Stimulated activated CD4-positive, alpha-beta T cell treated with anti-CD3 and anti-CD28 coated beads, Interleukin-2, amount 100 ng/mL, for 48 hours (primary cell): ENCODE data around the gene SMYD3.
"Not testable (repeated sequence)": the region's sequence is repeated elsewhere in the genome, so short reads cannot be mapped to it uniquely, and the experiment has no call there.

Source experiments
- DNase-seq, 2 donors: peaks; one replicate each; pipeline ENCODE4 v3.0.0-alpha.2; 2020

Gene SMYD3

DNA sequence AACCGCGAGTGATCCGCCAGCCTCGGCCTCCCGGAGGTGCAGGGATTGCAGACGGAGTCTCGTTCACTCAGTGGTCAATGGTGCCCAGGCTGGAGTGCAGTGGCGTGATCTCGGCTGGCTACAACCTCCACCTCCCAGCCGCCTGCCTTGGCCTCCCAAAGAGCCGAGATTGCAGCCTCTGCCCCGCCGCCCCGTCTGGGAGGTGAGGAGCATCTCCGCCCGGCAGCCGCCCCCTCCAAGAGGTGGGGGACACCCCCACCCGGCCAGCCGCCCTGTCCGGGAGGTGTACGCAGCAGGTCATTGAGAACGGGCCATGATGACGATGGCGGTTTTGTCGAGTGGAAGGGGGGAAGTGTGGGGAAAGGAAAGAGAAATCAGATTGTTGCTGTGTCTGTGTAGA lies 732.1 kb downstream of the SMYD3 start:
- DNase-seq, result not testable (repeated sequence)

DNA sequence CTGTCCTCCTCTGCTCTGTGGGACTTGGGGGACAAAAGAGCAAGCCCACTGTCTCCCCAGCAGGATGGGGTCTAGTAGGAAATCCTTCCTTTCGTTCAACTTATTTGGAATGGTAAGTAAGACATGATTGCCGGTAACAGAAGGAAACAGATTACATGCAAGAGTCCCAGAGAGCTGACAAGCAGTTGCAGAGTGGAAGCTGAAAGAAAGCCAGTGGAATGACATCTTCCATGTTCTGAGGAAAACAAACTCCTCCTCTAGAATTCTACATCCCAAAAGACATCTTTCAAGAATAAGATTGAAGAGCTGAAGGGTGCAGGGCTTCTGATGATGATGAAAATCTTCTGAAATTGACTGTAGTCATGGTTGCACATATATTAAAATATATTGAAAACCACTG lies 732.9 kb downstream of the SMYD3 start:
- no peak for DNase-seq

DNA sequence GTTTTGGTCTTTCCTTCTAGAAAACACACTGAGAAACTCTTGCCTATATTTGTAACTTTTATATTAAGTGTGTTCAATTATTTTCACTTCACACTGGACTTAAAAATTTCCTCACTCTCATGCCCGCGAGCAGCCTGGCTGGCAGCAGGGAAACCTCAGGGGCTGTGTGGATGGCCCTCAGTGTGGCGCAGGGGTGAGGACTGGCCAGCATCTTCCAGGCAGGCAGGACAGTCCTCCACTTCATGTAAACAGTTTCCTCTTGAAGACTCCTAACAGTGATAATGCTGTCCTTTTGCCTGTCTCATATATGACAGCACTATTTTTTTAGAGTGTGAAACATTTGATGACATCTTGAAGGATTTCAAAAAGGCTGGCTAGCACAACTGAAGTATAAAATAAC lies 733.7 kb downstream of the SMYD3 start:
- DNase-seq, result no peak

DNA sequence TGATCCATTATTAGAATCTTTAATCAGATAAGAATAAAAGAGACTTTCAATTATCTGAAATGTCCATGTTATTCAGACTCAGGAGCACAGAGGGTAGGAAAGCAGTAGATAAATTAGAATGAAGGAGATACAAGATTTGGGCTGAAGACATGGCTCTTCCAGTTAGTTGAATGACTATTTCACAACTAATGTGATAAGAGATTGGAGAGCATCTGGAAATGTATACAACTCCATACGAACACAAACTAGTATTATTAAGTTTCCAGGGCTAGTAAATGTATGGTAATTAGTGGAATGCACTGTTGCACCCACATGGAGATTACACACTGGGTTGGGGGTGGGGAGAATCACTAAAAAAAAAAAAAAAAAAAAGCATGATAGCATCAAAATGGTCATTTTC lies 734.3 kb downstream of the SMYD3 start:
- DNase-seq, result no peak

DNA sequence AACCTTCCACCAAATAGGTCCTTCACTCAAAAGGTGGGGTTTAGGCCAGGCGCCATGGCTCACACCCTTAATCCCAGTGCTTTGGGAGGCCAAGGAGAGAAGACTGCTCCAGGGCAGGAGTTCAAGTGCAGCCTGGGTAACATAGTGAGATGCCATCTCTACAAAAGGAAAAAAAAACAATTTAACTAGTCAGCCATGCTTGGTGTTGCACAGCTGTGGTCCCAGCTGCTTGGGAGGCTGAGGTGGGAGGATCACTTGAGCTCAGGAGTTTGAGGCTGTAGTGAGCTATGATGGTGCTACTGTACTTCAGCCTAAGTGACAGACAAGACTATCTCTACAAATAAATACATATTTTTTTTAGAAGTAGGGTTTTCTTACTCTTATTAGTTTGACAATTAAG lies 734.8 kb downstream of the SMYD3 start:
- no peak for DNase-seq

DNA sequence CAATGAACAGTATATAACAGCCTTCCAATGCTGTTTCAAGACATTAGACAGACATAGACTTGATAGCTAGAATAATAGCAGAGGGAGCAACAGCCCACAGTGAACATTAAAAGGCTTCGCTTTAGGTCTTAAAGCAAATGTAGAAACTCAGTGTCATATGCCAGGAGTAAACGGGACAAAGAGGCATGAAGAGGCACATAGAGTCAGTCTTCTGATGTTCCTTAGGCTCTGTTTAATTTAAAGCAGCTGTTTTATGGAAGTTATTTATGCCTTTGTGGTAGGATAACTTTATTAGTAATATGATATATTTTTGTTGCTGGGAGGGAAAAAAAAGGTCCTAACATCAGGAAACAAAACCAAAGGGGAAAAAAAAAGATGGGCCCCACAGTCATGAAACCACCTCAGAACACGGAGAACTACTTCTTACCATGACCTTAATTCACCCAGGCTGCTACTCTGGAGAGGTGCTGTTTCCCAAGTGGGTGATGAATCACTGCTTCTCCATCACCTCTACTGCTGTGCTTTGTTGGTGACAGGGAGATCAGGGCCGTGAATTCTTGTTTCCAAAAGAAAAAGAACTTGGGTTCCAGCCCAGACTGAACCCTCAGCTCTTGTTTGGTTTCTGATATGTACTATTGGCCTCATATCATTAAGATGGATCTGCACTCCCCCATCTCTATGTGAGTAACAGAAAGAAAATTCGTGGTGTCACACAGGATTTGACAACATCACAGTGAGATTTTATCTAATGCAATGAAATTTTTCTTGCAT lies 735.4 kb downstream of the SMYD3 start:
- DNase-seq, result no peak

DNA sequence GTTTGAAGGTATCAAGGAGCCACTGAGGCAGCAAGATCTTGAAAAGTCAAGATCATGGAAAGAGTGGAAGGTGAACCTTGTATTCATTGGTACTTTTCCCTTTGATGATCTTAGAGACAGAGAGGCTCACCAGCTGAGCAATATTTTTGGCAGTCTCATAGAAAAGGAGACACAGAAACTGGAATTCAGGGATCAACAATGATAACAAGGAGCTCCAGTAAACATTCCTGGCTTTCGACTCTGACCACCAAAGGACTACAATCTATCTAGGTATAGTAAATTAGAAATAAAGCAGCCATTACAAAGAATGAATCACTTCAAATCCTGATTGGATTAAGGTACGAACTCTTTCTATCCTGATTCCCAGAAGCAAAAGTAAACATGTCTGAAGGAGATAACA lies 736.9 kb downstream of the SMYD3 start:
- DNase-seq, result no peak

DNA sequence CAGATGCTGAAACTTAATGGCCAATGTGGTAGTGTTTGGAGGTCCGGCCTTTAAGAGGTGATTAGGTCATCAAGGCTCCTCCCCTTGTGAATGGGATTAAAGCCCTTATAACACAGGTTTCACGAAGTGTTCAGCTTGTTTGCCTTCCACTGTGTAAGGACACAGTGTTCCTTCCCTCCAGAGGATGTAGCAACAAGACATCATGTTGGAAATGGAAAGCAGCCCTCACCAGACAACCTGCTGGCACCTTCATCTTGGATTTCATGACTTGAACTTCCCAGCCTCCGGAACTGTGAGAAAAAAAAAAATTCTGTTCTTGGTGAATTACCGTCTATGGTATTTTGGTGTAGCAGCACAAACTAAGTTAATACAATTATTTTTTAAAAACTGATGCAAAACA lies 738.5 kb downstream of the SMYD3 start:
- no peak for DNase-seq

DNA sequence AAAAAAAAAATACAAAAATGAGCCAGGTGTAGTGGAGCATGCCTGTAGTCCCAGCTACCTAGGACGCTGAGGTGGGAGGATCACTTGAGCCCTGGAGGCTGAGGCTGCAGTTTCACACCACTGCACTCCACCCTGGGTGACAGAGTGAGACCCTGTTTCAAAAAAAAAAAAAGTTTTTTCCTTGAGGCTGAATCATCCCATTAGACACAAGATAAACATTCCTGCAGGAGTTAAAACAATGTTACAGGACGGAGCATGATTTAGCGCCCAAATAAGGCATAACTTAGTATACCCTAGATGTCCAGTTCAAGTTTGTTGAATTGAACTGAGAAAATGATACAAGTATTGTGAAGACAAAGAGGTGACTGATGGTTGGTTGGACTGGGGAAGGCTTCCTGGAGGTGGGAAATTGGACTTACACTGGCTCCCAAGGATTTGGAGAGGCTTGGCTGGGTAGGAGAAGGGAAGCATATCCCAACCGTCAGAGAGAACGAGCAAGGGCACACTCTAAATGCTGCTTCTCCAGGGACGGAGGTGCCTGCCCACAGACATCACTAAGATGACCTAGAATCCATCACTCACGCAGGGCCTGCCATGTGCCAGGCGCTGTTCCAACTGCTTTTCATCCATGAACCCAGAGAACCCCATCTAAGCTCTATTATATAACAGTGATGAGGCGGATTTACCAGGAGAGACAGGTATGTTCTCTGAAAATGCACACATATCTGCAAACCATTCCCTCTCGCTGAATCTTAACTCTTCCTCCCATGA lies 741.7 kb downstream of the SMYD3 start:
- DNase-seq, result no peak

DNA sequence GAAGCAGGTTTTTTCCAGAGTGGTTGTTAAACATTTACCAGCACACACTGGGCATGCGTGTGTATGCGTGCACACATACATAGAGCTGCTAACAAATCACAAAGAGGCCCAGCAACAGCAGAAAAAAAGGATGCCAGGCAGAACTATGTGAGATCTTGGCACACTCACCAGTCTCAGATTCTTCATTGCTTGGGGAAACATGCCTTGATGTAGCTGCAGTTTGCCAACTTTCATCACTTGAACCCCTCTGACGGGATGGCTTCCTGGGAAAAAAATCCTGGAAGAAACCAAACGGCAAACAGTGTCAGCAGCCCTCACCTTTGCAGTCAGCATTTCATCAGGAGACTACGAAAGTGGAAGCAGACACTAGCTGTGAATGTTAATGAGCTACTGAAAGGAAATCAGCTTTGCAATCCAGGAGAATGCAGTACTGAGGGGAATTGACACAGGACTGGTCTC lies 743.2 kb downstream of the SMYD3 start:
- DNase-seq, result no peak

DNA sequence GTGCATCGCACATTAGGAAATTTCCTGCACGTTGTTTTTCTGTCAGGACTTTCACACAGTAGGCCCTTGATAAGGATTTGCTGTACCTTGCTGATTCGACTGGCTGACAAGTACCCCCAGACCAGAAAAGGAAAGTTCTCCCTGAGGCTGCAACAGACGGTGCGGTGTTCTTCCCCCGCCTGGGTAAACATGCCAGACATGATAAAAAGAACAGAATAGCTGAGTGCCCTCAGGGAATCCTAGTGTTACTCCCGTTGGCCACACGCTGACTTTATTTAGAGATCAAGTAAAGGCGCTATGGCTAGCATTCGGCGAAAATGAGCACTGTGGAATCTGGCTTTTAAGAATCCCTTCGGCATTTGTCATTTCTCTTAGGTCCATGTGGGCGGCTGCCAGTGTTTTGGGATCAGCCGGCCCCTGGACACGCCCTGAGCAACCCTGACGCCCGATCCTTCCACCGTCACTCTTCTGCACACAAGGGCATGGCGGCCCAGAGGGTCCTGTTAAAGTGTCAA lies 744.6 kb downstream of the SMYD3 start:
- no peak for DNase-seq

DNA sequence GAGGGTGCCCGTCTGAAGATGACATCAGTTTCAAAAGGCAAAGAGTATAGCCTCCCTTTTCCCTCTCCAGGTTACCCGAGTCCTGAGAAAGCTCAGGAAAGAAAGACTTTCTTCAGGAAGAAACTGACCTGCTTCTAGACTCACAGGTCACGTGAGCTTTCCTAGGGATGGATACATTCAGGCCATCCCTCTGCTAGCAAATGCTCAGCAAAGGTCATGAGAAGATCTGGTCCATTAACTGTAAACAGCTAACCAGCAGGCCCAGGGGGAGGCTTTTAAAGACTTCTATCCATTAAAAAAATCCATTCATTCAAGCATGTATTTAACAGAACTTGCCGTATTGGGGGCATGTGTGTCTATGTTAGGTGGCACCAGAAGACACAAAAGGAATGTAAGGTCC lies 746.8 kb downstream of the SMYD3 start:
- no peak for DNase-seq

DNA sequence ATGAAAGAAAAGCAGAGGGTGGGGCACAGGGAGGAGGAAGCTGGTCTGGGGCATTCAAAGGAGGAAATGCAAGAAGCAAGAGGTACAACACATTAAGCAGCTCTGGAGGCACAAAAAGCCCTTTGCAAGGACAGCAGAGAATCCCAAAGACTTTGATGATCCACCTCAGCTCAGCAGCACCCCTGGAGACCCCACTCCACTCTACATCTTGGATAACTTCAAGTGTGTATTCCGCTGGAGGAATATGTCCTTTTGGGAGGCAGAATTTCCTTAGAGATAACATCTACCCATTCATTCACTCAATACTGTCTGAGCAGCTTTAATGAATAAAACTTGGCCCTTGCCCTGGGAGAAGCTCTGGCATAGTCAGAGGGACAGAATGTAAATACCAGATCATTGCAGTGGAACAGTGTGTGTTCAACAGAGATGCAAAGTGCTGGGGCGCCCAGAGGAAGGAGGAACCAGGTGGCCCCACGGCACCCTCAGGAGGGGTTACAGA lies 752.6 kb downstream of the SMYD3 start:
- no peak for DNase-seq

DNA sequence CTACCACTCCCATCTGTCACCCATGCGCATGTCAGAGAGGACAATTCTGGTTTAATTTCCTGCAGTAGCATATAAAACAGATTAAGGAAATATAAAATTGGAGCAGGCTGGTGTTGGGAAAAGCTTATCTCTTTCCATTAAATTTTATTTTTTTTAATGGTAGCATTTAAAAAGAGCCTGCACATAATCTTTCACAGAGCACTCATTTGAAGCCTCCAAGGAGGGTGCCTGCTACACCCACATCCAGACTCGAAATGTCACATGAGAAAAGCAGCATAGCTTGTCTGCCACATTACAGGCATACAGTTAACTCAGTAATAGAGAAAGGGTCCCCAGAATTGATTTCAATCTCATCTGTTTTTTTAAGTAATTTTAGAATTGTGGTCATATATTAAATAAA lies 753.3 kb downstream of the SMYD3 start:
- no peak for DNase-seq

DNA sequence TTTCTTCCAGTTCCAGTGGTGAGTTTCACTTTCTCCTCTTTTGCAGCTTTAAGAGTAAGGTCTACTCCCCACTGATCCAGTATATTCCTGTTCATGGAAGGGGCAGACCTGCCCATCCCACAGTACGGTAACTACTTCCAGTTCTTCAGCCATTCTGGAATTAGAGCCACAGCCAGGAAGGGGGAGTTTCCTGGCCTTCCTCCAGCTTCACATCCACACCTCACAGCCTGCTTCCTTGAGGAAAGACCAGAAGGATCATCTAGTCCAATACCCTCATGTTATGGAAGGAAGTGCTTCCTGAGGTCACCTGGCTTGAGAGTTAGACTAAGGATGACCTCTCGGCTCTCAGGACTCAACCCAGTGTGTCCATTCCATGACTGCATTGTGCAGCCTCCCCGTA lies 754.5 kb downstream of the SMYD3 start:
- DNase-seq, result no peak

DNA sequence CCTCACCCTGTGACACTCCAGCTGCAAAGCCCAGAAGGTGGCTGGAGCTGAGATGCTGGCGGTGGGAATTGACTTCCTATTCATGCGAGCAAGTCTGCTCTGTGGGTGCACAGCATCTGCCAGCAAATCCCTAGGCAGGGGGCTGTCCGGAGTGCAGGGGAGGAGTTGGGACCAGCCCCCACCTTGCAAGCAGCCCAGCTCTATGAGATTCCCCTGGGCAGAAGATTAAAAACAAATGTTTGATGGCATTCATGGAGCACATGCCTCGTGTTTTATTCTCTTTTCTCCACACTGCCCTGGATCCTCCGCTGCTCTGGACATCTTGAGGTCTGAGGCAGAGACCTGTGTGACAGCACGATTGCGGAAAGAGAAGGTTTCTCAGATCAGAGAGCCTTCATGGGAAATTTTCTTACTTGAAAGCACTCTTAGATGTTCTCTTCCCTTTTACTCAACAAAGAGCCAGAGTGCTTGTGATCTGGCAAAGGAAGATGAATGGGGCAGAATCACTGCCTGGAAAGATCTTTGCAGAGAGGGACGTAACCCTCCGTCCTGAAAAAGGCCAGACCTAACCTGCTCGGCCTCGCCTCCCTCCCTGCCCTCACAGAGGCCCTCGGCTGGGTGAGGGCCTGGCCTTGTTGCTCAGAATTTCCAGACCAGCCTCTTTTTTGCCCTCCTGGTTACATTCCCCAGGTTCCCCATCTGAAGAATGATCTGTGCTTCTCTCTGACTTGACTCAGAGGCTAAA lies 755.2 kb downstream of the SMYD3 start:
- no peak for DNase-seq

DNA sequence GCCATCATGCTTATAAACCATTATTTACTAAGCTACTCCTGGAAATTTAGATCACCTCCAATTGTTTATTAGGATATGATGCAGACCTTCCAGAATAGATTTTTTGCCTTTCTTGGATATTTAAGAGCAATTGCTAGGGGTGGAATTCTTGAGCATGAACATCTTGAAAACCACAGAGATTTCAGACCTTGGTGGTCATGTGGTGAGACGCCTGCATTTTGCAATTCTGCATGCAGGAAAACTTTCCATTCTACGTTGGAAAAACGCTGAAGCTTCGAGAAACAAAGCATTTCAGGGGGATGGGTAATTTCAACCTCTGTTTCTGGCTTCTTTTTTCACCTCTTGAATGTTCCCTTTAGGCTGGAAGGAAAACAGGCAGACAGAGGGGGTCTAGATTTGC lies 756.0 kb downstream of the SMYD3 start:
- DNase-seq, result no peak

DNA sequence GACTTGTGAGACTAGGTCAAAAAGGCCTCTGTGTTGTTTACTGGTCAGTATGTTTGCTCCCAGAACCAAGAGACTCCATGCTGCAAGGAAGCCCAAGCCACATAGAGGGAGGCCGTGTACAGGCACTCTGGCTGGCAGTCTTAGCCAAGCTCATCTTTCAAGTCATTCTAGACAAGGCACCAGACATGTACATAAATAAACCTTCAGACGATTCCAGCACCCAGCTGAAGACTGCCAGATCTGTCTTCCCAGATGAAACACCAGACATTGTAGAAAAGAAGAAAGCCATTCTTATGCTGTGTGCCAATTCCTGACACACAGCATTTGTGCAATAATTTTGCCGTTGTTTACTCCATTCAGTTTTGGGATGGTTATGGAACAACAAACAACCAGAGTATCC lies 756.8 kb downstream of the SMYD3 start:
- DNase-seq, result no peak

DNA sequence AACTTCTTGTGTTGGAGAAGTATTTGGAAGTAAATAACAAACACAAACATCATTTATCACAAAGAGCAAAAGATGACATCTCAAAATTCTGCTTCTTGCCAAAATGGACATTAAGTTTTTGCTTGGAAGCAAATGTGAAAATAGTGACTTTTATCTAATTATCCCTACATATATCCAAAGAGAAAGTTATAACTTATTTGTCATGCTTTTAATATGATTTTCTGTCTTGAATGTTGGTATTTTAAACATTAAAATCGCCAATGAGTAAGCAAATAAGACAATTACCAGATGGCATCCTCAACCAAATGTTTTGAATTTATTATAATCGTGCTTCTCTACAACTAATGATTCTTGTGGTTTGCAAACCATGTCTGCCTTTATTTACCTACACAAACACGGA lies 758.0 kb downstream of the SMYD3 start:
- DNase-seq, result no peak

DNA sequence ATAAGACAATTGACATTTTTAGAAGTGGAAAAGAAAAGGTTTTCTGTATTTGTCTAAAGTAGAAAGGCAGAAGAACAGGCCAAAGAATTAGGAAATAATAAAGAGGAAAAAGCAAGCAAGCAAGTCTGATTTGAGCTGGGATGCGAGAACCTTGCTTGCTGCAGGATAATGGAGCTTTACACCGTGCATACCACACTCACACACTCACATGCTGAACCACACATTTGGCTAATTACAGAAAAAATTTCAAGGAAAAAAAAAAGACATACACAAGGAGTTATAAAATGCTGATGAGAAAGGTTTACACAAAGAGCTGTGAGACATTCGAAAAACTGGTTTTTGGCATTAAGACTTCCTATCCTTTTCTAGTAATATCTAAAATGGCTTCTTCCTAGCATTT lies 758.4 kb downstream of the SMYD3 start:
- DNase-seq, result no peak

DNA sequence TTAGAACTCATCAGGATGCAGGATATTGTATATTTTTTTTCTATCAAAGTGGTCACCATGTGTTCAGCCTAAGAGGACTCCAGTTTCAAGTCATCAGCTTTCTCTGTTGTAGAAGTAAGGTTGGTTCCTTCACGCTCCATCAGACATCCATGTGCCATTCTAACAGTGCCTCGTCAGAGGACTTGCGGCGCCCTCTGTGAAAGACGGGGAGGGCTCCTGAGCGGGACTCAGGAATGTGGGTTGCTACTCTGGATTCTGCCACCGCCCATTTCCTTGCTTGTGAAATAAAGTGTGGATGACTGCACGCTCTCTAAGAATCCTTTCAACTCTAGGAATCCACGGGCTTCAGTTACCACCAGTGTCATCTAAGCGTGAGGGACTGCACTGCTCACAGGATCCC lies 758.8 kb downstream of the SMYD3 start:
- DNase-seq, result no peak

DNA sequence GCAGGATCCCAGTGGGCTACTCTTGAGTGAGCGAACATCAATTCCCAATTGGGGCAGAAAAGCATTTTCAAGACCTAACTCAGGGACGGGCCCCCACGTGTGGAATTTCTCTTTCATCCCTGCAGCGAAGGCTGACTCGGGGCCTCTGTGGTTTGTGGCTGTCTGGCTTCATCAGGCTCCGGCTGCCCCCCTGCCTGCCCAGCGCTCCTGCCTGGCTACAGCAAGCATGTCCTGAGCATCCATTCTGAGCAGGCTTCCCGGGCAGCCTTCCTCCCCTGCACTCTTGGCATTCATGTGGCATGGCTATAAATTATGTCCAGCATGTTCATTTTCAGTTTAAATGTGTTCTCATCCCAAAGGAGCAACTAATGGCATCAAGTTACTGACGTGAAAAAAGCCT lies 764.2 kb downstream of the SMYD3 start:
- DNase-seq, result no peak

DNA sequence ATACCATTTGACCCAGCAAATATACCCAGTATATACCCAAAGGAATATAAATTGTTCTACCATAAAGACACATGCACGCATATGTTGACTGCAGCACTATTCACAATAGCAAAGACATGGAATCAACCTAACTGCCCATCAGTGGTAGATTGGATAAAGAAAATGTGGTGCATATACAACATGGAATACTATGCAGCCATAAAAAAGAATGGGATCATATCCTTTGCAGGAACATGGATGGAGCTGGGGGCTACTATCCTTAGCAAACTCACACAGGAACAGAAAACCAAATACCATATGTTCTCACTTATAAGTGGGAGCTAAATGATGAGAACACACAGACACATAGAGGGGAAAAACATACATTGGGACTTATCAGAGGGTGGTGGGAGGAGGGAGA lies 766.7 kb downstream of the SMYD3 start:
- DNase-seq, result not testable (repeated sequence)
